Endothelial cell of umbilical vein (primary cell): ENCODE results near the gene SPTBN5.

Experiments
- EZH2 ChIP-seq: IDR thresholded peaks from 2 replicates; pipeline ENCODE4 v1.6.1; 2012; ENCODE audit warnings: borderline replicate concordance, low read depth, mild to moderate bottlenecking, moderate library complexity, low read length, inconsistent platforms; ENCODE audit not compliant: severe bottlenecking
- GATA2 ChIP-seq: IDR thresholded peaks from 2 replicates; pipeline ENCODE4 v1.7.0; 2011; ENCODE audit warnings: low read depth, mild to moderate bottlenecking, moderate library complexity, mixed read lengths, low read length; ENCODE audit not compliant: insufficient read length, insufficient read depth
- JUN ChIP-seq: IDR thresholded peaks from 2 replicates; pipeline ENCODE4 v1.6.1; 2011; ENCODE audit warnings: borderline replicate concordance, low read depth; ENCODE audit not compliant: insufficient read length, insufficient read depth
- MYC ChIP-seq: IDR thresholded peaks from one replicate; pipeline ENCODE4 v1.6.1; 2011; ENCODE audit warnings: mild to moderate bottlenecking, low read depth, low read length
- POLR2A ChIP-seq: IDR thresholded peaks from 2 replicates; pipeline ENCODE4 v1.6.1; 2012; ENCODE audit warnings: low read depth, mild to moderate bottlenecking, control low read depth, low read length
- POLR2AphosphoS5 ChIP-seq: IDR thresholded peaks from 2 replicates; pipeline ENCODE4 v1.6.1; 2012; ENCODE audit warnings: low read depth, mild to moderate bottlenecking, control low read depth, low read length, moderate library complexity; ENCODE audit not compliant: insufficient read depth
- TF ChIP-seq, protein P1 (sequence below): IDR thresholded peaks from 2 replicates; pipeline ENCODE4 v1.6.1; 2011; ENCODE audit not compliant: insufficient read depth, insufficient read length
- TF ChIP-seq, protein P2 (sequence below), 2 donors: IDR thresholded peaks; 1 replicate in 1 of 2; 2 replicates in 1 of 2; pipeline ENCODE4 v1.5.1; 2011; ENCODE audit warnings: low read length in 2 of 2, mild to moderate bottlenecking in 2 of 2, moderate library complexity in 2 of 2, control low read depth in 1 of 2, inconsistent platforms in 1 of 2, low read depth in 1 of 2; ENCODE audit not compliant: insufficient read depth in 1 of 2; ENCODE audit errors: extremely low read depth in 1 of 2

DNA sequence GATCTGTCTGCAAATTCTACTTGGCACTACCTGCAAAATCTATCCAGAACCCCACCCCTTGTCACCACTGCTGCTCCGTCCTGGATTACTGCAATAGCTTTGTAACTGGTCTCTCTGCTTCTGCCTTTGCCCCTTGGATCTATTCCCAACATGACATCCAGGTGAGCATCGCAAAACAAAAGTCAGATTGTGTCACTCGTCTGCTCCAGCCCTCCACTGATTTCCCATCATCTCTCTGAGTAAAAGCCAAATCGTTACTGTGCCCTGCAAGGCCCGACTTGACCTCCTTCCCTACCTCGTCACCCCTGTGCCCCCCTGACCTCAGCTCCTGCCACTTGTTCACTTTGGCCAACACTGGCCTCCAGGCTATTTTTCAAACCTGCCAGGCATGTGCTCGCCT, 9.4 kb downstream of the SPTBN5 start:
- TF ChIP-seq, protein P1, sequence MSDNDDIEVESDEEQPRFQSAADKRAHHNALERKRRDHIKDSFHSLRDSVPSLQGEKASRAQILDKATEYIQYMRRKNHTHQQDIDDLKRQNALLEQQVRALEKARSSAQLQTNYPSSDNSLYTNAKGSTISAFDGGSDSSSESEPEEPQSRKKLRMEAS, result no peak
- TF ChIP-seq POLR2A (no peak), GATA2 (no peak), POLR2AphosphoS5 (no peak), EZH2 (no peak), MYC (no peak), JUN (no peak)
- TF ChIP-seq, protein P2, sequence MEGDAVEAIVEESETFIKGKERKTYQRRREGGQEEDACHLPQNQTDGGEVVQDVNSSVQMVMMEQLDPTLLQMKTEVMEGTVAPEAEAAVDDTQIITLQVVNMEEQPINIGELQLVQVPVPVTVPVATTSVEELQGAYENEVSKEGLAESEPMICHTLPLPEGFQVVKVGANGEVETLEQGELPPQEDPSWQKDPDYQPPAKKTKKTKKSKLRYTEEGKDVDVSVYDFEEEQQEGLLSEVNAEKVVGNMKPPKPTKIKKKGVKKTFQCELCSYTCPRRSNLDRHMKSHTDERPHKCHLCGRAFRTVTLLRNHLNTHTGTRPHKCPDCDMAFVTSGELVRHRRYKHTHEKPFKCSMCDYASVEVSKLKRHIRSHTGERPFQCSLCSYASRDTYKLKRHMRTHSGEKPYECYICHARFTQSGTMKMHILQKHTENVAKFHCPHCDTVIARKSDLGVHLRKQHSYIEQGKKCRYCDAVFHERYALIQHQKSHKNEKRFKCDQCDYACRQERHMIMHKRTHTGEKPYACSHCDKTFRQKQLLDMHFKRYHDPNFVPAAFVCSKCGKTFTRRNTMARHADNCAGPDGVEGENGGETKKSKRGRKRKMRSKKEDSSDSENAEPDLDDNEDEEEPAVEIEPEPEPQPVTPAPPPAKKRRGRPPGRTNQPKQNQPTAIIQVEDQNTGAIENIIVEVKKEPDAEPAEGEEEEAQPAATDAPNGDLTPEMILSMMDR (IDR thresholded peaks at IDR 0.05; ENCODE audit: extremely low read depth in 1 of 2, insufficient read depth in 1 of 2, low read depth in 1 of 2, low read length in 2 of 2), result no peak
